OCI-LY3 (cell line): ENCODE results near the gene RETREG3.

Experiments used
- H2AFZ ChIP-seq: fragments of 200-600, 300-600 bp; shearing (Covaris generic); 2 replicates; pipeline ENCODE4 v1.6.0; 2014; ENCODE audit warnings: antibody characterized with exemption, low read depth, low read length
- H3K27ac ChIP-seq: fragments of 200-600, 300-600 bp; sonication (generic); 2 replicates; pipeline ENCODE4 v1.5.1; 2014; ENCODE audit warnings: mild to moderate bottlenecking, low read length, moderate library complexity, mixed read lengths
- H3K27me3 ChIP-seq: fragments of 200-600, 300-600 bp; sonication (generic); 2 replicates; pipeline ENCODE4 v1.6.1; 2014; ENCODE audit warnings: low read depth, low read length, mixed read lengths
- H3K36me3 ChIP-seq: fragments of 200-600, 300-600 bp; sonication (generic); replicated peaks from 2 replicates; pipeline ENCODE3; 2014; ENCODE audit warnings: low read depth, low read length, mixed read lengths
- H3K4me1 ChIP-seq: fragments of 300-600, 200-600 bp; sonication (generic); 2 replicates; pipeline ENCODE4 v1.6.1; 2014; ENCODE audit warnings: low read length, mixed read lengths
- H3K4me2 ChIP-seq: fragments of 200-600, 300-600 bp; sonication (generic); 2 replicates; pipeline ENCODE4 v1.6.1; 2014; ENCODE audit warnings: low read length, mixed read lengths
- H3K4me3 ChIP-seq: fragments of 300-600, 200-600 bp; sonication (generic); 2 replicates; pipeline ENCODE4 v1.5.1; 2014; ENCODE audit warnings: antibody characterized with exemption, mild to moderate bottlenecking, low read length, moderate library complexity
- H3K79me2 ChIP-seq: fragments of 300-600, 200-600 bp; shearing (Covaris generic); 2 replicates; pipeline ENCODE4 v1.6.1; 2014; ENCODE audit warnings: mild to moderate bottlenecking, low read length, mixed read lengths
- H3K9ac ChIP-seq: fragments of 300-600, 200-600 bp; shearing (Covaris generic); 2 replicates; pipeline ENCODE4 v1.6.0; 2014; ENCODE audit warnings: mild to moderate bottlenecking, low read length, moderate library complexity
- H3K9me3 ChIP-seq: fragments of 200-600, 300-600 bp; shearing (Covaris generic); 2 replicates; pipeline ENCODE4 v1.6.1; 2014; ENCODE audit warnings: low read length, mixed read lengths; ENCODE audit not compliant: insufficient read depth
- H4K20me1 ChIP-seq: fragments of 200-600, 300-600 bp; sonication (generic); 2 replicates; pipeline ENCODE4 v1.6.1; 2016; ENCODE audit warnings: low read length, mixed read lengths; ENCODE audit not compliant: insufficient read depth
- EZH2phosphoT487 ChIP-seq: fragments of 200-600 bp; shearing (Covaris generic); IDR thresholded peaks from 2 replicates; pipeline ENCODE4 v1.6.1; 2018; ENCODE audit warnings: antibody characterized with exemption, mixed run types, low read depth
- TF ChIP-seq, protein P1 (sequence below): fragments of 200-600, 300-600 bp; sonication (generic); IDR thresholded peaks from 2 replicates; pipeline ENCODE4 v1.5.1; 2014; ENCODE audit warnings: antibody characterized with exemption, low read length, low read depth

Gene RETREG3

DNA sequence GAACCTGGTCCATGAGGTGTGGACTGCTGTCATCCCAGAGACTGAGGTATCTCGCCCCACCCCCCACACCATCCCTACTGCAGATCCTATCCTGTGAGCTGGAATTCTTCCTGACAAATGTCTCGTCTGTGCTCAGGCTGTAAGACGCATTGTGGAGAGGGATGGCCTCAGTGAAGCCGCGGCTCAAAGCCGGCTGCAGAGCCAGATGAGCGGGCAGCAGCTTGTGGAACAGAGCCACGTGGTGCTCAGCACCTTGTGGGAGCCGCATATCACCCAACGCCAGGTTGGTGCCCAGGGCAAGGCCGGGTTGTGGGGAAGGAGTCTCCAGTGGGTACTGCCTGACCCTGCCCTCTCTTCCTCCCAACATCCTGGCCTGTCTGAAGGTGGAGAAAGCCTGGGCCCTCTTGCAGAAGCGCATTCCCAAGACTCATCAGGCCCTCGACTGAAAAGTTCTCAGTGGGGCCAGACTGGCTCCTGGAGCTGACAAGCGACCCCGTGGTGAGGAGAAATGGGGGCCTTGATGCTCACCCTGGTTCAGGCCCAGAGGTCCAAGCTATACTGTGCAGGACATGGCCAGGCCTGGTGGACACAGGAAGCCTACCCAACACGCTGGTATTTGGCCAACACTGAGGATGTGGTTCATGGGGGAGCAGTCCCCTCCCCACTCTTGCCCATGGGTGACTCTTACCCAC, 43.5 kb downstream of the RETREG3 start:
- H3K9ac ChIP-seq: no peak overlapping the region
- no peak overlapping the region for H2AFZ ChIP-seq
- 0 out of 2 replicates have a peak, but pooled peaks cover 2% of the 10 kb centered on the region for H4K20me1 ChIP-seq
- no peak overlapping the region for H3K4me3 ChIP-seq
- H3K79me2 ChIP-seq: peaks cover 46% of the 10 kb centered on the region
- no peak overlapping the region for H3K4me2 ChIP-seq
- H3K27me3 ChIP-seq: no peaks in the 10 kb centered on the region
- no peaks in the 10 kb centered on the region for H3K9me3 ChIP-seq
- peaks cover 35% of the 10 kb centered on the region for H3K36me3 ChIP-seq
- peaks cover 35% of the 10 kb centered on the region for H3K4me1 ChIP-seq
- H3K27ac ChIP-seq: no peak overlapping the region
- no peak for TF ChIP-seq EZH2phosphoT487
- TF ChIP-seq, protein P1, sequence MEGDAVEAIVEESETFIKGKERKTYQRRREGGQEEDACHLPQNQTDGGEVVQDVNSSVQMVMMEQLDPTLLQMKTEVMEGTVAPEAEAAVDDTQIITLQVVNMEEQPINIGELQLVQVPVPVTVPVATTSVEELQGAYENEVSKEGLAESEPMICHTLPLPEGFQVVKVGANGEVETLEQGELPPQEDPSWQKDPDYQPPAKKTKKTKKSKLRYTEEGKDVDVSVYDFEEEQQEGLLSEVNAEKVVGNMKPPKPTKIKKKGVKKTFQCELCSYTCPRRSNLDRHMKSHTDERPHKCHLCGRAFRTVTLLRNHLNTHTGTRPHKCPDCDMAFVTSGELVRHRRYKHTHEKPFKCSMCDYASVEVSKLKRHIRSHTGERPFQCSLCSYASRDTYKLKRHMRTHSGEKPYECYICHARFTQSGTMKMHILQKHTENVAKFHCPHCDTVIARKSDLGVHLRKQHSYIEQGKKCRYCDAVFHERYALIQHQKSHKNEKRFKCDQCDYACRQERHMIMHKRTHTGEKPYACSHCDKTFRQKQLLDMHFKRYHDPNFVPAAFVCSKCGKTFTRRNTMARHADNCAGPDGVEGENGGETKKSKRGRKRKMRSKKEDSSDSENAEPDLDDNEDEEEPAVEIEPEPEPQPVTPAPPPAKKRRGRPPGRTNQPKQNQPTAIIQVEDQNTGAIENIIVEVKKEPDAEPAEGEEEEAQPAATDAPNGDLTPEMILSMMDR: no peak

DNA sequence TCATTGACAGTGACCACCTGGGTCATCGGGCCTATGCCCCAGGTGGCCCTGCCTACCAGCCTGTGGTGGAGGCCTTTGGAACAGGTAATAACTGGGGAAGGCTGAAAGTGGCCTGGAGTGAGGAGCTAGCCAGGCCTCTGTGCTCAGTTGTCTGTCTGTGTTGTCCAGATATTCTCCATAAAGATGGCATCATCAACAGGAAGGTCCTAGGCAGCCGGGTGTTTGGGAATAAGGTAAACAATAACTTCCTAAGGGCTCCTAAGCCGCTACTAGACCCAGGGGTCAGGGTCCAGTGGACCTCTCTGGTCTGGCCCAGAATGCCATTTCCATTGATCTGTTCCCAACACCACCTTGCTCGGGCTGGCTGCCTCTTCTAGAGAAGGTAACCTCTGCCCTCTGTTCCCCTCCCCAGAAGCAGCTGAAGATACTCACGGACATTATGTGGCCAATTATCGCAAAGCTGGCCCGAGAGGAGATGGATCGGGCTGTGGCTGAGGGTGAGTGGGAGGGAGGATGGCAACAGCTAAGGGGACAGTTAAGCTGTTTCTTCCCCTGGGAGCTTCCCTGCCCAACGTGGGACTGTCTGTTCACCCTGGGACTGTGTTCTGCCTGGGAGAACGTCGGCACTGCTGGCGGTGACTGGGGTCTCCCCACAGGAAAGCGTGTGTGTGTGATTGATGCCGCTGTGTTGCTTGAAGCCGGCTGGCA, 44.2 kb downstream of the RETREG3 start:
- Histone ChIP-seq H2AFZ (no peak overlapping the region), H3K9me3 (no peaks in the 10 kb centered on the region), H3K4me1 (peaks cover 31% of the 10 kb centered on the region), H3K4me3 (no peak overlapping the region), H3K27me3 (no peaks in the 10 kb centered on the region), H3K27ac (no peak overlapping the region), H4K20me1 (0 out of 2 replicates have a peak, but pooled peaks cover 2% of the 10 kb centered on the region), H3K4me2 (no peak overlapping the region), H3K9ac (no peak overlapping the region), H3K79me2 (peaks cover 46% of the 10 kb centered on the region), H3K36me3 (peaks cover 31% of the 10 kb centered on the region)
- TF ChIP-seq, protein P1: no peak
- TF ChIP-seq EZH2phosphoT487: no peak

DNA sequence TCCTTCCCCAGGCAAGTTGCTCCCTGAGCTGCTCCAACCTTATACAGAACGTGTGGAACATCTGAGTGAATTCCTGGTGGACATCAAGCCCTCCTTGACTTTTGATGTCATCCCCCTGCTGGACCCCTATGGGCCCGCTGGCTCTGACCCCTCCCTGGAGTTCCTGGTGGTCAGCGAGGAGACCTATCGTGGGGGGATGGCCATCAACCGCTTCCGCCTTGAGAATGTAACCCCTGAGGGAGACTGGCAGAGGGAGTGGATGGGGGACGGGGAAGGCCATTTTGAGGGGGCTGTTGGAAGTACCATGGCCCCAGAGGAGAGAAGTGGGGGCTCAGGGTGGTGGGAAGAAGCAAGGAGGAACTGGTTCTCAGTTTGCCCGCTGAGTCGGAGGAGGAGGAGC, 45.2 kb downstream of the RETREG3 start:
- Histone ChIP-seq H3K4me3 (no peak overlapping the region), H3K27me3 (no peaks in the 10 kb centered on the region), H3K4me1 (peaks cover 26% of the 10 kb centered on the region), H3K36me3 (peaks cover 22% of the 10 kb centered on the region), H3K9me3 (no peaks in the 10 kb centered on the region), H3K79me2 (peaks cover 46% of the 10 kb centered on the region), H4K20me1 (no peaks in the 10 kb centered on the region), H3K9ac (no peak overlapping the region), H3K27ac (no peak overlapping the region), H2AFZ (no peak overlapping the region), H3K4me2 (peak overlapping the region; percentile 97; the same call in 1 of the 2 replicates)
- TF ChIP-seq EZH2phosphoT487: no peak
- TF ChIP-seq, protein P1: no peak

DNA sequence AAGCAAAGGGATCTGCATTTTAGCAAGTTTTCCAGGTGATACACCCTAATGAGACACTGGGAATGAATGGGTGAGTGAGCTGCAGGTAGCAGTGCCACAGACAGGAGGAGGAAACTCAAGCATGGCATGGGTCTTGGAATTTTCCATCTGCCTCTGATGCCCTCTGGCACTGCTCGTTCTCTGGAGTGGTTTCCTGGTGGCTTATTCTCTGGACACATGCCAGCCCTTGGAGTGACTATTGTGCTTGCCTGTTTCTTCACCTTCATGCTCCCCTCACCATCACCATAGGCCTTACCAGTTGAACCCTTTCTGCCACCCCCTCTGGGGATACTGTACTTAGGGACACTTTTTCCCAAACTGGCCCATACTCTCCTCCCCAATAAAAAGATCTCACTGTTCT, 45.6 kb downstream of the RETREG3 start:
- Histone ChIP-seq H3K27me3 (no peaks in the 10 kb centered on the region), H3K4me2 (peak overlapping the region; percentile 97), H3K4me3 (peak overlapping the region; percentile 85), H3K36me3 (peaks cover 19% of the 10 kb centered on the region), H3K4me1 (peaks cover 26% of the 10 kb centered on the region), H3K79me2 (peaks cover 44% of the 10 kb centered on the region), H3K9me3 (no peaks in the 10 kb centered on the region), H3K27ac (no peak overlapping the region), H4K20me1 (no peaks in the 10 kb centered on the region), H2AFZ (no peak overlapping the region), H3K9ac (no peak overlapping the region)
- no peak for TF ChIP-seq EZH2phosphoT487
- TF ChIP-seq, protein P1: no peak
